Measurements from ENCODE around the gene KRT79. TPM values are rescaled to one million over a fixed set of nuclear protein-coding genes. Genes with fewer than 3 reads are reported as not detected.
A peak's percentile ranks its signal among the peaks of the same experiment; 100 is the strongest.

KRT79 gene
- total RNA-seq, 4 donors from 2014 or later, result 1.8 TPM; not detected in 3

- H3K36me3 ChIP-seq, result peaks cover 0 to 45% (median 0%) of the 10 kb centered on the region in 3 donors
- H3K27me3 ChIP-seq, result no peaks in the 10 kb centered on the region
- peak overlapping the region in 1 of 4 donors; percentile 64 for H3K27ac ChIP-seq
- WGBS, 2 donors, result 84% methylated on average over 7 to 8 of the region's 11 CpGs
- no peak overlapping the region for H3K4me3 ChIP-seq
- intact Hi-C loops (cut with DNase I), result no loop called here
- TF ChIP-seq CTCF (IDR thresholded peaks at IDR 0.05), result no peak
- no peak for TF ChIP-seq POLR2A (IDR thresholded peaks at IDR 0.05)
- DNase-seq, result no peak
- no peaks in the 10 kb centered on the region for H3K9me3 ChIP-seq
- peaks cover 0 to 39% (median 0%) of the 10 kb centered on the region in 3 donors for H3K4me1 ChIP-seq
Observed at GRCh38 chr12:52806821-52807543, 27.1 kb downstream of the KRT79 start.

GRCh38 chr12:52806169-52806811, 27.8 kb downstream of the KRT79 start:
- peak overlapping the region in 1 of 4 donors; percentile 64 for H3K27ac ChIP-seq
- H3K27me3 ChIP-seq, result no peaks in the 10 kb centered on the region
- no peak for TF ChIP-seq POLR2A (IDR thresholded peaks at IDR 0.05)
- TF ChIP-seq CTCF (IDR thresholded peaks at IDR 0.05), result no peak
- WGBS, 2 donors, result 97 to 98% methylated on average over 3 of the region's 3 CpGs
- no peak overlapping the region for H3K4me3 ChIP-seq
- H3K36me3 ChIP-seq, result peaks cover 0 to 38% (median 0%) of the 10 kb centered on the region in 3 donors
- no peak for DNase-seq
- peaks cover 0 to 42% (median 0%) of the 10 kb centered on the region in 3 donors for H3K4me1 ChIP-seq
- no peaks in the 10 kb centered on the region for H3K9me3 ChIP-seq
- intact Hi-C loops (cut with DNase I), result no loop called here

GRCh38 chr12:52805739-52806138, 28.4 kb downstream of the KRT79 start:
- Histone ChIP-seq H3K36me3 (peaks cover 0 to 34% (median 0%) of the 10 kb centered on the region in 3 donors), H3K27ac (peak overlapping the region in 2 of 4 donors; percentile 23 to 64), H3K27me3 (no peaks in the 10 kb centered on the region), H3K4me3 (no peak overlapping the region), H3K9me3 (no peaks in the 10 kb centered on the region), H3K4me1 (peaks cover 0 to 47% (median under 1%) of the 10 kb centered on the region in 3 donors)
- TF ChIP-seq POLR2A (IDR thresholded peaks at IDR 0.05), result no peak
- TF ChIP-seq CTCF (IDR thresholded peaks at IDR 0.05), result no peak
- DNase-seq, result no peak
- intact Hi-C loops (cut with DNase I), result no loop called here
- WGBS, 2 donors, result 63 to 70% methylated on average over 1 to 3 of the region's 3 CpGs

- Histone ChIP-seq H3K27ac (peak overlapping the region in 3 of 4 donors; percentile 23 to 71 (median 64)), H3K4me1 (peaks cover 6 to 55% (median 6%) of the 10 kb centered on the region in 3 donors), H3K4me3 (no peak overlapping the region), H3K27me3 (no peaks in the 10 kb centered on the region), H3K36me3 (peaks cover 0 to 32% (median 0%) of the 10 kb centered on the region in 3 donors), H3K9me3 (no peaks in the 10 kb centered on the region)
- WGBS, 2 donors, result 50 to 57% methylated on average over 1 of the region's 1 CpG
- no peak for TF ChIP-seq POLR2A (IDR thresholded peaks at IDR 0.05)
- no peak for TF ChIP-seq CTCF (IDR thresholded peaks at IDR 0.05)
- DNase-seq, result no peak
- intact Hi-C loops (cut with DNase I), result no loop called here
Observed at GRCh38 chr12:52805000-52805399, 29.1 kb downstream of the KRT79 start.

DNA sequence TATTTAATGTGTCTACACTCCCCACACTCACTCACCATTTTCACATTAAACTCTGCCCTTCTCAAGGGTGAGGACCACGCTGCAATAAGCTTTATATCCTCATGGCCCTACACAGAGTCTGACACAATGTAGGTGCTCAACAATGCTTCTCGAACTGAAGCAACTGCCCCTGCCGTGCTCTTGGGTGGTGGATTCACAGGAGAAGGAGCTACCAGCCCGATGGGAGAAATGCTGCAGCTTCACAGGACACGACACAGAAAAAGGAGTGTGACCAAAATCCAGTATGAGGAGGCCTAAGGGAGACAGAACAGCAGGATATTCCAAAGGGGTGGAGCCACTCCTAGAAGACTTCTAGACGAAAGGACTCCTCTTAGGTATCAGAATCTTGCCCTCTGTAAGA, 31.7 kb downstream of the KRT79 start:
- DNase-seq, result no peak
- intact Hi-C loops (cut with DNase I), result no loop called here
- Histone ChIP-seq H3K27me3 (no peaks in the 10 kb centered on the region), H3K27ac (peak overlapping the region in 1 of 4 donors; percentile 49), H3K36me3 (peaks cover 0 to 6% (median 0%) of the 10 kb centered on the region in 3 donors), H3K4me3 (no peak overlapping the region), H3K9me3 (no peaks in the 10 kb centered on the region), H3K4me1 (peaks cover 6 to 80% (median 15%) of the 10 kb centered on the region in 3 donors)
- WGBS, 2 donors, result 67 to 73% methylated on average over 5 to 6 of the region's 6 CpGs
- TF ChIP-seq CTCF (IDR thresholded peaks at IDR 0.05) (no peak), POLR2A (IDR thresholded peaks at IDR 0.05) (no peak)
